IPS-18a (cell line): ENCODE data around the gene WFDC1.

Experiments
- H3K27ac ChIP-seq: one replicate; pipeline ENCODE4 v1.5.1; 2013; ENCODE audit warnings: low read length
- H3K27me3 ChIP-seq: one replicate; pipeline ENCODE4 v1.6.1; 2013; ENCODE audit warnings: mild to moderate bottlenecking, low read length; ENCODE audit not compliant: control insufficient read depth, insufficient read depth
- H3K36me3 ChIP-seq: one replicate; pipeline ENCODE4 v1.6.1; 2013; ENCODE audit warnings: low read depth, low read length; ENCODE audit not compliant: control insufficient read depth
- H3K4me1 ChIP-seq: one replicate; pipeline ENCODE4 v1.6.1; 2013; ENCODE audit warnings: low read depth, low read length; ENCODE audit not compliant: control insufficient read depth
- H3K4me3 ChIP-seq: one replicate; pipeline ENCODE4 v1.5.1; 2013; ENCODE audit warnings: low read length
- H3K9ac ChIP-seq: one replicate; pipeline ENCODE4 v1.6.1; 2013; ENCODE audit warnings: mild to moderate bottlenecking, low read length, moderate library complexity
- H3K9me3 ChIP-seq: one replicate; pipeline ENCODE4 v1.6.1; 2013; ENCODE audit warnings: low read depth, low read length; ENCODE audit not compliant: control insufficient read depth

The WFDC1 gene

GRCh38 chr16:84348386-84348888 is 53.8 kb downstream of the WFDC1 start:
- Histone ChIP-seq H3K9me3 (no peaks in the 10 kb centered on the region), H3K36me3 (no peaks in the 10 kb centered on the region), H3K4me1 (no peaks in the 10 kb centered on the region), H3K27ac (no peak overlapping the region), H3K9ac (no peak overlapping the region), H3K27me3 (no peaks in the 10 kb centered on the region), H3K4me3 (no peak overlapping the region)

GRCh38 chr16:84349862-84350684 is 55.4 kb downstream of the WFDC1 start:
- Histone ChIP-seq H3K27ac (no peak overlapping the region), H3K36me3 (no peaks in the 10 kb centered on the region), H3K9me3 (no peaks in the 10 kb centered on the region), H3K4me3 (no peak overlapping the region), H3K4me1 (no peaks in the 10 kb centered on the region), H3K27me3 (no peaks in the 10 kb centered on the region), H3K9ac (no peak overlapping the region)

GRCh38 chr16:84350685-84351400 is 56.2 kb downstream of the WFDC1 start:
- H3K36me3 ChIP-seq = no peaks in the 10 kb centered on the region
- no peak overlapping the region for H3K27ac ChIP-seq
- H3K9me3 ChIP-seq = no peaks in the 10 kb centered on the region
- H3K4me3 ChIP-seq = no peak overlapping the region
- H3K4me1 ChIP-seq = no peaks in the 10 kb centered on the region
- H3K27me3 ChIP-seq = no peaks in the 10 kb centered on the region
- no peak overlapping the region for H3K9ac ChIP-seq

- no peaks in the 10 kb centered on the region for H3K27me3 ChIP-seq
These were observed 57.0 kb downstream of the WFDC1 start for GRCh38 chr16:84351630-84352029.

GRCh38 chr16:84354306-84354705 is 59.6 kb downstream of the WFDC1 start:
- Histone ChIP-seq H3K27ac (no peak overlapping the region), H3K4me3 (no peak overlapping the region), H3K36me3 (no peaks in the 10 kb centered on the region), H3K9me3 (no peaks in the 10 kb centered on the region), H3K27me3 (no peaks in the 10 kb centered on the region), H3K4me1 (no peaks in the 10 kb centered on the region), H3K9ac (no peak overlapping the region)

More at GRCh38 chr16:84351630-84352029, 57.0 kb downstream of the WFDC1 start:
- Histone ChIP-seq H3K4me1 (no peaks in the 10 kb centered on the region), H3K4me3 (no peak overlapping the region), H3K36me3 (no peaks in the 10 kb centered on the region), H3K27ac (no peak overlapping the region), H3K9me3 (no peaks in the 10 kb centered on the region), H3K9ac (no peak overlapping the region)

GRCh38 chr16:84355149-84355548 is 60.5 kb downstream of the WFDC1 start:
- Histone ChIP-seq H3K9me3 (no peaks in the 10 kb centered on the region), H3K4me3 (no peak overlapping the region), H3K27ac (no peak overlapping the region), H3K4me1 (no peaks in the 10 kb centered on the region), H3K9ac (no peak overlapping the region), H3K36me3 (no peaks in the 10 kb centered on the region), H3K27me3 (no peaks in the 10 kb centered on the region)

GRCh38 chr16:84356176-84356575 is 61.5 kb downstream of the WFDC1 start:
- Histone ChIP-seq H3K9ac (no peak overlapping the region), H3K4me3 (no peak overlapping the region), H3K27ac (no peak overlapping the region), H3K27me3 (no peaks in the 10 kb centered on the region), H3K4me1 (no peaks in the 10 kb centered on the region), H3K9me3 (no peaks in the 10 kb centered on the region), H3K36me3 (no peaks in the 10 kb centered on the region)

- no peaks in the 10 kb centered on the region for H3K4me1 ChIP-seq
- no peak overlapping the region for H3K9ac ChIP-seq
- H3K9me3 ChIP-seq = no peaks in the 10 kb centered on the region
- no peaks in the 10 kb centered on the region for H3K27me3 ChIP-seq
- H3K36me3 ChIP-seq = no peaks in the 10 kb centered on the region
- no peak overlapping the region for H3K27ac ChIP-seq
- H3K4me3 ChIP-seq = no peak overlapping the region
These were observed 62.0 kb downstream of the WFDC1 start for GRCh38 chr16:84356591-84357116.

GRCh38 chr16:84357191-84357651 is 62.5 kb downstream of the WFDC1 start:
- Histone ChIP-seq H3K27ac (no peak overlapping the region), H3K4me1 (peaks cover 3% of the 10 kb centered on the region), H3K36me3 (no peaks in the 10 kb centered on the region)

GRCh38 chr16:84358601-84359295 is 64.1 kb downstream of the WFDC1 start:
- peaks cover 3% of the 10 kb centered on the region for H3K4me1 ChIP-seq
- no peaks in the 10 kb centered on the region for H3K9me3 ChIP-seq
- H3K9ac ChIP-seq = no peak overlapping the region
- no peaks in the 10 kb centered on the region for H3K36me3 ChIP-seq
- no peaks in the 10 kb centered on the region for H3K27me3 ChIP-seq
- H3K4me3 ChIP-seq = no peak overlapping the region
- no peak overlapping the region for H3K27ac ChIP-seq

More at GRCh38 chr16:84357191-84357651, 62.5 kb downstream of the WFDC1 start:
- Histone ChIP-seq H3K9me3 (no peaks in the 10 kb centered on the region), H3K9ac (no peak overlapping the region), H3K4me3 (no peak overlapping the region), H3K27me3 (no peaks in the 10 kb centered on the region)

GRCh38 chr16:84359326-84359725 is 64.6 kb downstream of the WFDC1 start:
- Histone ChIP-seq H3K4me1 (peaks cover 3% of the 10 kb centered on the region), H3K27me3 (no peaks in the 10 kb centered on the region), H3K36me3 (no peaks in the 10 kb centered on the region), H3K27ac (no peak overlapping the region), H3K9me3 (no peaks in the 10 kb centered on the region), H3K4me3 (no peak overlapping the region), H3K9ac (no peak overlapping the region)
